GM12878 (cell line): ENCODE results near the gene PTGDR2. TPM values are rescaled to one million over a fixed set of nuclear protein-coding genes. Genes with fewer than 3 reads are reported as not detected.

ENCODE experiments used
- ATAC-seq: fragments of 200-7000 bp; cut with Tn5 transposase; 3 replicates; pipeline ENCODE4 v1.9.1; 2020; ENCODE audit warnings: mild to moderate bottlenecking, moderate library complexity
- BruUV-seq: library from RNA; stranded (reverse); fragments of 400-500 nt; replicated peaks from 2 replicates; lab custom pipeline; 2021; lab: Mats Ljungman, UMichigan
- CTCF ChIA-PET: fragments of 300-600 bp; sonication (Branson Sonifier 250); formaldehyde crosslinking; extraction: SDS; loops from one replicate; lab custom pipeline; 2021; ENCODE audit warnings: inconsistent platforms; lab: Yijun Ruan, JAX
- POLR2A ChIA-PET: fragments of 350-600 bp; formaldehyde crosslinking; extraction: SDS; loops from one replicate; lab custom pipeline; 2021; ENCODE audit warnings: inconsistent platforms; lab: Charles Lee
- RAD21 ChIA-PET: fragments of 300-600 bp; sonication (Branson Sonifier 250); formaldehyde crosslinking; loops from one replicate; lab custom pipeline; 2023; ENCODE audit warnings: antibody characterized with exemption; ENCODE audit not compliant: unreplicated experiment; lab: Charles Lee
- SMC1A ChIA-PET: fragments of 300-600 bp; sonication (Branson Sonifier 250); formaldehyde crosslinking; loops from one replicate; lab custom pipeline; 2023; ENCODE audit not compliant: unreplicated experiment, uncharacterized antibody; lab: Charles Lee
- DNase-seq: peaks from one replicate; pipeline ENCODE4 v3.0.0-alpha.2; 2011; ENCODE audit warnings: low read depth, low spot score
- FAIRE-seq: peaks from 3 replicates; lab custom pipeline; 2011; peaks lifted over from hg19 to GRCh38; lab: Jason Lieb, UNC
- H2AFZ ChIP-seq: 2 replicates; pipeline ENCODE4 v1.6.0; 2011; ENCODE audit warnings: low read depth, low read length, control low read depth; ENCODE audit not compliant: control insufficient read depth
- H3K27ac ChIP-seq: 2 replicates; pipeline ENCODE4 v1.5.1; 2011; ENCODE audit warnings: control low read depth; ENCODE audit not compliant: control insufficient read depth, insufficient read depth
- H3K27me3 ChIP-seq, 2 experiments: replicated peaks in 1 of 2; 2 replicates each; pipeline versions ENCODE4 v1.6.0 to v1.6.1; 2011; ENCODE audit warnings: low read length in 1 of 2; ENCODE audit not compliant: control insufficient read depth in 2 of 2, insufficient read depth in 2 of 2
- H3K36me3 ChIP-seq, 2 experiments: 2 replicates each; pipeline ENCODE4 v1.5.1; 2011; ENCODE audit warnings: low read length in 1 of 2; ENCODE audit not compliant: control insufficient read depth in 2 of 2, insufficient read depth in 2 of 2
- H3K4me1 ChIP-seq: 2 replicates; pipeline ENCODE4 v1.6.1; 2011; ENCODE audit warnings: mild to moderate bottlenecking, low read length, moderate library complexity, mixed read lengths; ENCODE audit not compliant: control insufficient read depth, insufficient read depth
- H3K4me2 ChIP-seq: 2 replicates; pipeline ENCODE4 v1.6.0; 2011; ENCODE audit warnings: control low read depth; ENCODE audit not compliant: control insufficient read depth, insufficient read depth
- H3K4me3 ChIP-seq: fragments of 200-600 bp; sonication (generic); 2 replicates; pipeline ENCODE4 v1.5.1; 2016
- H3K79me2 ChIP-seq: 2 replicates; pipeline ENCODE4 v1.6.0; 2011; ENCODE audit warnings: low read length; ENCODE audit not compliant: control insufficient read depth, insufficient read depth
- H3K9ac ChIP-seq: 2 replicates; pipeline ENCODE4 v1.8.0; 2011; ENCODE audit warnings: low read length, control low read depth, mixed read lengths; ENCODE audit not compliant: control insufficient read depth, insufficient read depth
- H3K9me3 ChIP-seq: replicated peaks from 3 replicates; pipeline ENCODE4 v1.5.1; 2011; ENCODE audit warnings: mild to moderate bottlenecking, low read length; ENCODE audit not compliant: control insufficient read depth, insufficient read depth
- H4K20me1 ChIP-seq: 2 replicates; pipeline ENCODE4 v1.6.0; 2011; ENCODE audit not compliant: control insufficient read depth, insufficient read depth
- CEBPB ChIP-seq, 2 experiments: fragments of 150-350 bp in 1 of 2; IDR thresholded peaks; 2 replicates each; pipeline ENCODE4 v1.6.1; 2012 to 2014; ENCODE audit warnings: low read depth in 2 of 2, low read length in 2 of 2, borderline replicate concordance in 1 of 2, inconsistent platforms in 1 of 2
- CHD4 ChIP-seq: fragments of 200-600 bp; sonication (generic); IDR thresholded peaks from 2 replicates; pipeline ENCODE4 v1.6.1; 2016; ENCODE audit warnings: mild to moderate bottlenecking
- EED ChIP-seq: sonication (generic); IDR thresholded peaks from 2 replicates; pipeline ENCODE4 v1.6.1; 2016; ENCODE audit warnings: antibody characterized with exemption, low read depth
- GATAD2B ChIP-seq: fragments of 450-650 bp; conservative IDR thresholded peaks from 2 replicates; pipeline ENCODE4 v1.6.1; 2017; ENCODE audit warnings: low read depth, mild to moderate bottlenecking, moderate library complexity
- HDAC2 ChIP-seq: fragments of 200-600 bp; sonication (generic); IDR thresholded peaks from 2 replicates; pipeline ENCODE4 v1.6.1; 2017
- NR2C2 ChIP-seq: IDR thresholded peaks from 2 replicates; pipeline ENCODE4 v1.6.1; 2011; ENCODE audit warnings: borderline replicate concordance, low read depth; ENCODE audit not compliant: control insufficient read depth, insufficient read length
- POU2F2 ChIP-seq: IDR thresholded peaks from 3 replicates; pipeline ENCODE4 v1.6.1; 2011; ENCODE audit warnings: low read depth, mild to moderate bottlenecking, low read length, borderline replicate concordance
- RELA ChIP-seq: fragments of 450-650 bp; IDR thresholded peaks from 2 replicates; pipeline ENCODE4 v1.8.0; 2014; ENCODE audit warnings: borderline replicate concordance; ENCODE audit not compliant: partially characterized antibody
- YY1 ChIP-seq: IDR thresholded peaks from 2 replicates; pipeline ENCODE4 v1.6.1; 2011; ENCODE audit warnings: low read depth, mild to moderate bottlenecking, low read length
- WGBS: methylation state at CpG from one replicate; pipeline ENCODE4 v1.1.6; 2016; ENCODE audit warnings: low lambda C conversion rate; ENCODE audit not compliant: insufficient replicate concordance, insufficient coverage; ENCODE audit errors: missing lambda C conversion rate; 5-methylcytosine and 5-hydroxymethylcytosine counted together
- in situ Hi-C: fragments of 300-500 bp; cut with MboI; formaldehyde crosslinking; loops from 9 replicates; pipeline ENCODE4 v1.14.3; 2018; ENCODE audit warnings: mixed read lengths
- intact Hi-C: fragments of 100-400 bp; cut with micrococcal nuclease; formaldehyde crosslinking; loops from one replicate; pipeline ENCODE4 v1.14.2; 2022; ENCODE audit not compliant: unreplicated experiment
- polyA plus RNA-seq, 11 experiments: library from polyadenylated mRNA; depleted of rRNA in 4 of 11; unstranded in 6 of 11; stranded (reverse) in 5 of 11; fragments of >200 nt; fragmentation: Nextera tagmentation in 4 of 11; fragmentation: Illumina TruSeq in 1 of 11; extraction: Ambion mirVana in 4 of 11; extraction: Trizol in 1 of 11; gene quantifications; 1 replicate in 1 of 11; 2 replicates in 10 of 11; pipeline versions ENCODE4 v1.2.1 to v1.2.3, GENCODE V29; 2011 to 2016; ENCODE audit warnings: inconsistent platforms in 2 of 11, missing spikeins in 2 of 11, low read depth in 1 of 11
- total RNA-seq, 4 experiments: library from RNA; depleted of rRNA in 3 of 4; stranded (reverse); fragments of >200 nt in 3 of 4; fragmentation: Illumina TruSeq in 1 of 4; extraction: Trizol in 1 of 4; gene quantifications; 2 replicates each; pipeline versions ENCODE4 v1.2.1 to v1.2.3, GENCODE V29; 2013 to 2021
- TF ChIP-seq, protein P1 (sequence below): fragments of 450-650 bp; IDR thresholded peaks from 2 replicates; pipeline ENCODE4 v1.6.1; 2017; ENCODE audit warnings: antibody characterized with exemption, mild to moderate bottlenecking, moderate library complexity
- TF ChIP-seq, protein P2 (sequence below), 3 experiments: IDR thresholded peaks in 2 of 3; conservative IDR thresholded peaks in 1 of 3; 2 replicates each; pipeline ENCODE4 v1.5.1; 2011; ENCODE audit warnings: low read depth in 3 of 3, low read length in 3 of 3, mild to moderate bottlenecking in 3 of 3, control low read depth in 2 of 3, moderate library complexity in 2 of 3, inconsistent platforms in 1 of 3, mixed read lengths in 1 of 3; ENCODE audit not compliant: control insufficient read depth in 2 of 3, insufficient read depth in 1 of 3; ENCODE audit errors: extremely low read depth in 1 of 3

Gene PTGDR2
- total and polyA plus RNA-seq, 10 of the 15 experiments (the other 5 are each of a cell fraction or from before 2014, with no cell fraction given): 0.01 to 0.28 (median 0.15) TPM; not detected in 6

DNA sequence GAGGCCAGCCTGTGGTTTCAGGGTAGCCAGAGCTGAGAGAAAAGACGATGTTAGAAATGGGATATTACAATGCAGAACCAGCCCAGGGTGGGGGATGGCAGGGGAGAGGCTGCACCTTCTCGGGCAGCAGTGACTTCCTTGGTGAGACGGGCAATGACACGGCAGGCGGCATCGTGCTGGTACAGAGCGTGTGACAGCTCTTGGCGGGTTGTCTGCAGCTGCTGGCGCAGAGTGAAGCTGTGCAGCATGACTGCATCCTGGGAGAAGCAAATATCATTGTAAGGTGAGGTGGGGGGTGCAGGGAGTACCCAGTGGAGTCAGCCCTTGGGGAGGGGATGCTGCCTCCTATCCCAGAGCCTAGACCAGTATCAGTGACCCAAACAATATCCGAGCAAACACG is 46.9 kb upstream of the PTGDR2 start (continued):
- TF ChIP-seq, protein P1, sequence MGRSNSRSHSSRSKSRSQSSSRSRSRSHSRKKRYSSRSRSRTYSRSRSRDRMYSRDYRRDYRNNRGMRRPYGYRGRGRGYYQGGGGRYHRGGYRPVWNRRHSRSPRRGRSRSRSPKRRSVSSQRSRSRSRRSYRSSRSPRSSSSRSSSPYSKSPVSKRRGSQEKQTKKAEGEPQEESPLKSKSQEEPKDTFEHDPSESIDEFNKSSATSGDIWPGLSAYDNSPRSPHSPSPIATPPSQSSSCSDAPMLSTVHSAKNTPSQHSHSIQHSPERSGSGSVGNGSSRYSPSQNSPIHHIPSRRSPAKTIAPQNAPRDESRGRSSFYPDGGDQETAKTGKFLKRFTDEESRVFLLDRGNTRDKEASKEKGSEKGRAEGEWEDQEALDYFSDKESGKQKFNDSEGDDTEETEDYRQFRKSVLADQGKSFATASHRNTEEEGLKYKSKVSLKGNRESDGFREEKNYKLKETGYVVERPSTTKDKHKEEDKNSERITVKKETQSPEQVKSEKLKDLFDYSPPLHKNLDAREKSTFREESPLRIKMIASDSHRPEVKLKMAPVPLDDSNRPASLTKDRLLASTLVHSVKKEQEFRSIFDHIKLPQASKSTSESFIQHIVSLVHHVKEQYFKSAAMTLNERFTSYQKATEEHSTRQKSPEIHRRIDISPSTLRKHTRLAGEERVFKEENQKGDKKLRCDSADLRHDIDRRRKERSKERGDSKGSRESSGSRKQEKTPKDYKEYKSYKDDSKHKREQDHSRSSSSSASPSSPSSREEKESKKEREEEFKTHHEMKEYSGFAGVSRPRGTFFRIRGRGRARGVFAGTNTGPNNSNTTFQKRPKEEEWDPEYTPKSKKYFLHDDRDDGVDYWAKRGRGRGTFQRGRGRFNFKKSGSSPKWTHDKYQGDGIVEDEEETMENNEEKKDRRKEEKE: no peak
- TF ChIP-seq RELA (no peak), HDAC2 (no peak), NR2C2 (no peak), POU2F2 (no peak), GATAD2B (no peak), CEBPB (IDR thresholded peaks at IDR 0.05; ENCODE audit: borderline replicate concordance in 1 of 2, low read depth in 2 of 2, low read length in 2 of 2) (no peak), EED (no peak)
- TF ChIP-seq, all 136 proteins: peak for 0

DNA sequence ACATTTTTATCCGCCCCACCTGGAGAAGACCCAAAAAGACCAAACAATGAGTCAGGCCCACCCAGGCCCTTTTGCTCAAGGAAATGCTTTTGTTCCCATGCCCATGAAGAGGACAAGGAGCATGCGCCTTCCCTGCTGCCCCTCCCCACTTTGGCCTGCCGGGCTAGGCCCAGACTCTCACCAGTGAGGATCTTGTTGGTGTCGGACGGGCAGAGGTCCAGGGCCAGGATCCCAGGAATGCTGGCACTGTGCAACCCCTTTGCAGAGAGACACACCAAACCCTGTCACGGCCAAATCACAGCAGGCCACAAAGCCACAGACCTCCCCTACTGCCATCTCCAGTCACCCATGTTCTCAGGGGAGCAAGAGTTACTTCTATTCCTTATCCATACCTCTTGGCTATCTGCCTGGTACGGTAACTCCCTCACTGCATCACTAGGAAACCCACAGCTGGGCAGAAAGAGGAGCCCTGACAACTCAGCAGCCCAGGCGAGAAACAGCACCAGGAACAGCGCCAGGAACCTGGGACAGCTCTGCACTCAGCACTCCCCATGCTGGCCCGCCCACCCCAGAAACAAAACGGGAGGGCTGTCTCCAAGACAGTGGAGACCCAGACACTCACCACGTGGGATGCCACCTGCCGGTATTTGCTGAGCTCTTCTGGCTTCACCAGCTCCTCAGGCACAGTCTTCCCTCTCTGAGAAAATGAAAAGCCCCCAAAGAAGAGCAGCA is 45.1 kb upstream of the PTGDR2 start:
- intact Hi-C loops (no loop called here), in situ Hi-C loops (no loop called here)
- no peak for TF ChIP-seq CHD4
- TF ChIP-seq, protein P2, sequence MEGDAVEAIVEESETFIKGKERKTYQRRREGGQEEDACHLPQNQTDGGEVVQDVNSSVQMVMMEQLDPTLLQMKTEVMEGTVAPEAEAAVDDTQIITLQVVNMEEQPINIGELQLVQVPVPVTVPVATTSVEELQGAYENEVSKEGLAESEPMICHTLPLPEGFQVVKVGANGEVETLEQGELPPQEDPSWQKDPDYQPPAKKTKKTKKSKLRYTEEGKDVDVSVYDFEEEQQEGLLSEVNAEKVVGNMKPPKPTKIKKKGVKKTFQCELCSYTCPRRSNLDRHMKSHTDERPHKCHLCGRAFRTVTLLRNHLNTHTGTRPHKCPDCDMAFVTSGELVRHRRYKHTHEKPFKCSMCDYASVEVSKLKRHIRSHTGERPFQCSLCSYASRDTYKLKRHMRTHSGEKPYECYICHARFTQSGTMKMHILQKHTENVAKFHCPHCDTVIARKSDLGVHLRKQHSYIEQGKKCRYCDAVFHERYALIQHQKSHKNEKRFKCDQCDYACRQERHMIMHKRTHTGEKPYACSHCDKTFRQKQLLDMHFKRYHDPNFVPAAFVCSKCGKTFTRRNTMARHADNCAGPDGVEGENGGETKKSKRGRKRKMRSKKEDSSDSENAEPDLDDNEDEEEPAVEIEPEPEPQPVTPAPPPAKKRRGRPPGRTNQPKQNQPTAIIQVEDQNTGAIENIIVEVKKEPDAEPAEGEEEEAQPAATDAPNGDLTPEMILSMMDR (IDR thresholded peaks at IDR 0.05 in 2 of 3, conservative IDR thresholded peaks at IDR 0.05 in 1 of 3; ENCODE audit: control insufficient read depth in 2 of 3, extremely low read depth in 1 of 3, insufficient read depth in 1 of 3, low read depth in 3 of 3, low read length in 3 of 3): no peak
- no peak for TF ChIP-seq NR2C2
- TF ChIP-seq YY1: no peak
- ChIA-PET POLR2A (interaction anchor here (1.1 kb wide), 1 partner anchor 15 kb away, joined by 3 read pairs; no protein-coding TSS in a partner anchor), CTCF (interaction anchor here (0.6 to 11.5 kb wide), 21 partner anchors 9 to 435 kb away, joined by 3 to 135 read pairs (median 6); partner anchors contain the start of gene TMEM109), SMC1A (interaction anchor here (1.2 to 8.0 kb wide), 7 partner anchors 13 to 228 kb away, joined by 3 to 57 read pairs (median 4); partner anchors contain the start of gene TMEM109), RAD21 (interaction anchor here (1.8 to 2.9 kb wide), 3 partner anchors 69 to 138 kb away, joined by 4 to 12 read pairs (median 10); no protein-coding TSS in a partner anchor)
- no peaks in the 10 kb centered on the region for H3K27me3 ChIP-seq
- peaks cover 27 to 46% of the 10 kb centered on the region in 2 experiments for H3K36me3 ChIP-seq
- DNase-seq (no peak), ATAC-seq (no peak), FAIRE-seq (no peak)
- peaks cover 29% of the 10 kb centered on the region for H3K79me2 ChIP-seq
- H2AFZ ChIP-seq: no peak overlapping the region
- no TSS peak for BruUV-seq
- H3K27ac ChIP-seq: no peak overlapping the region
- no peak overlapping the region for H3K4me2 ChIP-seq
- H3K9me3 ChIP-seq: no peaks in the 10 kb centered on the region
- no peak overlapping the region for H3K4me3 ChIP-seq
- H4K20me1 ChIP-seq: peaks cover 12% of the 10 kb centered on the region
- H3K4me1 ChIP-seq: peaks cover 6% of the 10 kb centered on the region
- H3K9ac ChIP-seq: no peak overlapping the region
- 85% methylated on average over 13 of the region's 13 CpGs for WGBS
